Neutrophil (primary cell): ENCODE results near the gene ATP13A4.

Source experiments
- H3K27ac ChIP-seq: fragments of 200-600 bp; sonication (generic); 2 replicates; pipeline ENCODE4 v1.5.1; 2016; ENCODE audit warnings: mild to moderate bottlenecking, moderate library complexity
- H3K27me3 ChIP-seq: fragments of 200-600 bp; sonication (generic); 2 replicates; pipeline ENCODE4 v1.6.0; 2016; ENCODE audit warnings: mild to moderate bottlenecking
- H3K36me3 ChIP-seq: fragments of 200-600 bp; sonication (generic); 2 replicates; pipeline ENCODE4 v1.5.1; 2017
- H3K4me1 ChIP-seq, 2 experiments: fragments of 200-600 bp in 1 of 2; sonication (generic) in 1 of 2; 1 replicate in 1 of 2; 2 replicates in 1 of 2; pipeline versions ENCODE4 v1.5.1 to v1.6.1; 2013 to 2016; ENCODE audit warnings: low read depth in 1 of 2, low read length in 1 of 2, mild to moderate bottlenecking in 1 of 2, moderate library complexity in 1 of 2; ENCODE audit not compliant: control insufficient read depth in 1 of 2, insufficient read depth in 1 of 2
- H3K4me3 ChIP-seq, 2 experiments: fragments of 200-600 bp in 1 of 2; sonication (generic) in 1 of 2; 1 replicate in 1 of 2; 2 replicates in 1 of 2; pipeline ENCODE4 v1.5.1; 2013 to 2016; ENCODE audit warnings: low read depth in 1 of 2, low read length in 1 of 2, mild to moderate bottlenecking in 1 of 2, moderate library complexity in 1 of 2
- H3K9me3 ChIP-seq: fragments of 200-600 bp; sonication (generic); 2 replicates; pipeline ENCODE4 v1.5.1; 2016
- TF ChIP-seq, protein P1 (sequence below): fragments of 200-600 bp; sonication (generic); IDR thresholded peaks from 2 replicates; pipeline ENCODE4 v1.5.1; 2016; ENCODE audit warnings: antibody characterized with exemption

ATP13A4 gene

DNA sequence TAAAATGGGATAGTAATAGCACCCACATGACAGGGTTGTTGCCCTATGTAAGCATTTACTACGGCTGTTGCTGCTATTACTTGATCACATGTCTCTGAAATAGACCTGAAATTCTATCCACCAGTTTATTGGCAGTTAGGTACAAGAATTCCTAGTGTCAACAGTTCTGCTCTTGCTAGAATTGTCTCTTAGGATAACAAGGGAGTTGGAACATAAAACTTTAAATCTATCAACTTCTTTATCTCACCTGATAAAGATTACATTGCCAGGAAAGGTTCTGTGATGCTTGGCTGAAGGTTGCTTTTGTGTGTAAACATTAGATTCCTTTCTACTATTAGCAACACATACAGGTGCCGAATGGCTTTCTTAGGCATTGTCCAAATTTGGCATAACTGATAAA, 38.7 kb downstream of the ATP13A4 start:
- no peak overlapping the region for H3K4me3 ChIP-seq
- no peaks in the 10 kb centered on the region for H3K36me3 ChIP-seq
- H3K27me3 ChIP-seq, result no peaks in the 10 kb centered on the region
- TF ChIP-seq, protein P1, sequence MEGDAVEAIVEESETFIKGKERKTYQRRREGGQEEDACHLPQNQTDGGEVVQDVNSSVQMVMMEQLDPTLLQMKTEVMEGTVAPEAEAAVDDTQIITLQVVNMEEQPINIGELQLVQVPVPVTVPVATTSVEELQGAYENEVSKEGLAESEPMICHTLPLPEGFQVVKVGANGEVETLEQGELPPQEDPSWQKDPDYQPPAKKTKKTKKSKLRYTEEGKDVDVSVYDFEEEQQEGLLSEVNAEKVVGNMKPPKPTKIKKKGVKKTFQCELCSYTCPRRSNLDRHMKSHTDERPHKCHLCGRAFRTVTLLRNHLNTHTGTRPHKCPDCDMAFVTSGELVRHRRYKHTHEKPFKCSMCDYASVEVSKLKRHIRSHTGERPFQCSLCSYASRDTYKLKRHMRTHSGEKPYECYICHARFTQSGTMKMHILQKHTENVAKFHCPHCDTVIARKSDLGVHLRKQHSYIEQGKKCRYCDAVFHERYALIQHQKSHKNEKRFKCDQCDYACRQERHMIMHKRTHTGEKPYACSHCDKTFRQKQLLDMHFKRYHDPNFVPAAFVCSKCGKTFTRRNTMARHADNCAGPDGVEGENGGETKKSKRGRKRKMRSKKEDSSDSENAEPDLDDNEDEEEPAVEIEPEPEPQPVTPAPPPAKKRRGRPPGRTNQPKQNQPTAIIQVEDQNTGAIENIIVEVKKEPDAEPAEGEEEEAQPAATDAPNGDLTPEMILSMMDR, result no peak
- no peaks in the 10 kb centered on the region for H3K9me3 ChIP-seq
- peaks cover 0 to 3% of the 10 kb centered on the region in 2 experiments for H3K4me1 ChIP-seq
- no peak overlapping the region for H3K27ac ChIP-seq

DNA sequence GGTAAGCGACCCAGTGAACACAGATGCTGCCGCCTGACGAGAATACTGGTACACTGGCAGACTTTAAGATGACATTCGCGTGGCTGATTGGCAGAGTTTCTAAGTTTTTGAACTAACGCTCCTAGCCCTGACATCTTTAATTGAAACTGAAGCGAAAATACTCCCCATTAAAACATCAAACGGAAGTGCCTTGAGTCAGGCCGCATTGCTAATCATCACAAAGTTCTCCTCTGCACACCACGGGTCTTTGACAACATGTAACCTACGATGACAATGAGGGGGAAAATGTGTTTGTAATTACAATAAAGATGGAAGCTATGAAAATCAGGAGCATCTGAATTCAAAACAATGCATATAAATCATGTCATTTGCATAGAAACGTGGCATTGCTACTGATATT, 44.5 kb downstream of the ATP13A4 start:
- peaks cover 5% of the 10 kb centered on the region for H3K27me3 ChIP-seq
- no peak overlapping the region for H3K27ac ChIP-seq
- TF ChIP-seq, protein P1, result no peak
- H3K4me3 ChIP-seq, result no peak overlapping the region
- H3K36me3 ChIP-seq, result no peaks in the 10 kb centered on the region
- peaks cover 0 to 3% of the 10 kb centered on the region in 2 experiments for H3K4me1 ChIP-seq
- H3K9me3 ChIP-seq, result no peaks in the 10 kb centered on the region

DNA sequence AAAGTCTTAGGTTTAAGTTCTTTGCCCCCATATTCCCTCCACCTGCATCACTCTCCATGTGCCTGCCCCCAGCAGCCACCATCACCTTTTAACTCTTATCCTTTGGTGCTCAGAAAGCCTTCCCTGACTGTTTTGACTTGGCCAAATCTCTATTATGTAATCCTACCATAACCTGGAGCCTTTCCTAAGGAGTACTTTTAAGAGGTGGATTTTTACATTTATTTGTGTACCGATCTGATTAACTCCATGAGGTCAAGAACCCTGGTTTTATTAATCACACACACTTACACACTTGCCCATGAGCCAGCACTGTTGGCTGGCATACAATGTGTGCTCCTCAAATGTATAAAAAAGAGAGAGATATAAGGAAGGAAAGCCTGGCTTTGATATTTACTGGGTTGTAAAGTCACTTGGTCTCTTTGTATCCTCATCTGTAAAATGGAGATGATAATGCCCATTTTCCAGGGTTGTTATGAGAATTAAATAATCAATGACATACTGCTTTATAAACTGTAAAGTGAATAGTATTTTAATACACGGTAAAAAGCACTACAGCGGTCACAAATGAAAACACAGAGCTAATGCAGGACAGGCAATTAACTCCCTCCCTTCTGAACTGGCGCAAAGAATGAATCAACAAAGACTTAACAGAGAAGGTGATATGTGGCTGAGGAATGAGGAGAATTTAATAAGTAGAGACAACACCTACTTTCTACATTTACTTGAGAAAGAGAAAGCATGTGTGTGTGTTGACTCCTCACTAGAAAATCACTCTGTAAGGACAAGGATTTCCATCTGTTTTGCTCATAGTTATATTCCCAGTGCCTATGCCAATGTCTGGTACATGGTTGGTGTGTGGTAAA, 45.4 kb downstream of the ATP13A4 start:
- H3K4me3 ChIP-seq, result no peak overlapping the region
- peaks cover 5% of the 10 kb centered on the region for H3K27me3 ChIP-seq
- no peak overlapping the region for H3K27ac ChIP-seq
- H3K9me3 ChIP-seq, result no peaks in the 10 kb centered on the region
- no peaks in the 10 kb centered on the region for H3K36me3 ChIP-seq
- TF ChIP-seq, protein P1, result no peak
- H3K4me1 ChIP-seq, result peaks cover 0 to 3% of the 10 kb centered on the region in 2 experiments

DNA sequence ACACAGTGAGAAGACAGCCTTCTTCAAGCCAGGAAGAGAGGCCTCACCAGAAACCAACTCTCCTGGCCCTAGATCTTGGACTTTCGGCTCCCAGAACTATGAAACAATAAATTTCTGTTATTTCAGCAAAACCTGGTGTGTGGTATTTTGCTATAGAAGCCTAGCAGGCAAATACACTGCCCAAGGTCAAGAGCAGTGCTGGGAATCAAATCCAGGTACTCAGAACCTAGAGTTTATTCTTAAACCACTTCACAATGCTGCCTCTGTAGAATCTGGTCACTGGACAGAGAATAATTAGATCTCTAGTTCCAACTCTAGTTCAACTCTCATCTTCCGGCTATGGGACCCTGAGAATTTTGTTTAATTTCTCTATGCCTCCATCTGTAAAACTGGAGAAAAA, 46.6 kb downstream of the ATP13A4 start:
- Histone ChIP-seq H3K27me3 (peaks cover 5% of the 10 kb centered on the region), H3K4me3 (no peak overlapping the region), H3K27ac (no peak overlapping the region), H3K4me1 (peaks cover 0 to 5% of the 10 kb centered on the region in 2 experiments), H3K9me3 (no peaks in the 10 kb centered on the region), H3K36me3 (no peaks in the 10 kb centered on the region)
- TF ChIP-seq, protein P1, result no peak

DNA sequence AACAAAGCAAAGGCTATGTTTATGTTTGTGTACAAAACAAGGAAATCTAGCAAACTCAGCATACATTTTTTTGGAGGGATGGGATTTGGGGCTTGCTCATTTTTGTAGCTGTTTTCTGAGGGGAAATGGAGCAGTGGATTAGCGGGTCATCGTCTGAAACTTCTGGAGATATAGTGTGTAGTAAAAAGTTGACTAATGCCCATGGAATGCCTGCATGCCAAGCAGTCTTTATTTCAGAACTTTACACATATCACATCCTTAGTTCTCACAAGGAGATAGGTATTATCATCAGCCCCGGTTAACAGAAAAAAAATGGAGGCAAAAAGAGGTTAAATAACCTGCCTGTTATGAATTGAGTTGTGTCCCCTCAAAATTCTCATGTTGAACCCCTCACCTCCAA, 47.1 kb downstream of the ATP13A4 start:
- TF ChIP-seq, protein P1, result no peak
- H3K4me3 ChIP-seq, result no peak overlapping the region
- H3K36me3 ChIP-seq, result no peaks in the 10 kb centered on the region
- H3K27me3 ChIP-seq, result peaks cover 5% of the 10 kb centered on the region
- peaks cover 0 to 3% of the 10 kb centered on the region in 2 experiments for H3K4me1 ChIP-seq
- no peaks in the 10 kb centered on the region for H3K9me3 ChIP-seq
- H3K27ac ChIP-seq, result no peak overlapping the region
